DMS53 treated with DMSO at 0.1 percent for 48 hours (cell line): ENCODE data around the gene ADD1.

Experiments
- DNase-seq: peaks from one replicate; lab custom pipeline; 2025; ENCODE audit not compliant: unreplicated experiment; lab: John Stamatoyannopoulos, UW

The ADD1 gene

GRCh38 chr4:2822461-2823300 lies 21.0 kb upstream of the ADD1 start:
- no peak for DNase-seq

- no peak for DNase-seq
Measured at GRCh38 chr4:2823301-2823670, 20.4 kb upstream of the ADD1 start.

- DNase-seq, result no peak
Measured at GRCh38 chr4:2823671-2824328, 19.8 kb upstream of the ADD1 start.

- DNase-seq, result no peak
Measured at GRCh38 chr4:2824329-2824835, 19.3 kb upstream of the ADD1 start.

GRCh38 chr4:2824836-2825381 lies 18.7 kb upstream of the ADD1 start:
- DNase-seq, result no peak

GRCh38 chr4:2825740-2826139 lies 17.9 kb upstream of the ADD1 start:
- DNase-seq, result no peak

- no peak for DNase-seq
Measured at GRCh38 chr4:2827071-2827873, 16.4 kb upstream of the ADD1 start.

GRCh38 chr4:2827874-2828751 lies 15.5 kb upstream of the ADD1 start:
- DNase-seq, result no peak

- no peak for DNase-seq
Measured at GRCh38 chr4:2828758-2829181, 14.9 kb upstream of the ADD1 start.

- DNase-seq, result no peak
Measured at GRCh38 chr4:2829321-2829932, 14.2 kb upstream of the ADD1 start.

- no peak for DNase-seq
Measured at GRCh38 chr4:2829933-2830451, 13.7 kb upstream of the ADD1 start.

GRCh38 chr4:2830632-2831610 lies 12.7 kb upstream of the ADD1 start:
- DNase-seq, result no peak

- DNase-seq, result no peak
Measured at GRCh38 chr4:2831611-2832308, 11.9 kb upstream of the ADD1 start.

- DNase-seq, result no peak
Measured at GRCh38 chr4:2832309-2832980, 11.2 kb upstream of the ADD1 start.

GRCh38 chr4:2832981-2833670 lies 10.5 kb upstream of the ADD1 start:
- no peak for DNase-seq

- no peak for DNase-seq
Measured at GRCh38 chr4:2833671-2834000, 10.0 kb upstream of the ADD1 start.
